Caco-2 (cell line): ENCODE data around the gene LRRC8C. TPM values are rescaled to one million over a fixed set of nuclear protein-coding genes. Genes with fewer than 3 reads are reported as not detected.

Experiments used
- BruUV-seq: library from RNA; stranded (reverse); fragments of 400-500 nt; replicated peaks from 2 replicates; lab custom pipeline; 2021; lab: Mats Ljungman, UMichigan
- CTCF ChIA-PET: fragments of 300-600 bp; sonication (Branson Sonifier 250); formaldehyde crosslinking; loops from one replicate; lab custom pipeline; 2022; ENCODE audit warnings: antibody characterized with exemption; lab: Charles Lee
- POLR2A ChIA-PET: fragments of 300-600 bp; sonication (Branson Sonifier 250); formaldehyde crosslinking; loops from one replicate; lab custom pipeline; 2022; ENCODE audit warnings: antibody characterized with exemption; lab: Charles Lee
- DNase-seq, 2 experiments: peaks; one replicate each; pipeline versions ENCODE4 v3.0.0 to v3.0.0-alpha.2; 2020 to 2022
- H3K27me3 ChIP-seq: replicated peaks from 2 replicates; pipeline ENCODE4 v1.6.0; 2011; ENCODE audit warnings: low read length; ENCODE audit not compliant: control insufficient read depth, insufficient read depth
- H3K36me3 ChIP-seq: 2 replicates; pipeline ENCODE4 v1.5.1; 2011; ENCODE audit warnings: low read length; ENCODE audit not compliant: control insufficient read depth, insufficient read depth
- H3K4me1 ChIP-seq: fragments of 250-450 bp; sonication (Bioruptor Pico); 2 replicates; pipeline ENCODE4 v1.5.1; 2020; ENCODE audit warnings: mild to moderate bottlenecking
- H3K4me3 ChIP-seq: 2 replicates; pipeline ENCODE4 v1.5.1; 2011; ENCODE audit warnings: low read depth, mild to moderate bottlenecking, control low read depth, low read length
- H3K9me3 ChIP-seq: fragments of 250-450 bp; sonication (Bioruptor Pico); 2 replicates; pipeline ENCODE4 v1.5.1; 2020; ENCODE audit warnings: mild to moderate bottlenecking, moderate library complexity
- H3K27ac Mint-ChIP-seq: one replicate; pipeline ENCODE4 v1.8.0; 2022; ENCODE audit warnings: mixed read lengths; ENCODE audit not compliant: unreplicated experiment
- H3K27me3 Mint-ChIP-seq: one replicate; pipeline ENCODE4 v1.8.0; 2022; ENCODE audit warnings: mixed read lengths; ENCODE audit not compliant: insufficient read depth, unreplicated experiment
- H3K36me3 Mint-ChIP-seq: one replicate; pipeline ENCODE4 v1.8.0; 2022; ENCODE audit warnings: mild to moderate bottlenecking, mixed read lengths; ENCODE audit not compliant: insufficient read depth, unreplicated experiment
- H3K4me1 Mint-ChIP-seq: one replicate; pipeline ENCODE4 v1.8.0; 2022; ENCODE audit warnings: low read depth, mixed read lengths; ENCODE audit not compliant: unreplicated experiment
- H3K4me3 Mint-ChIP-seq: one replicate; pipeline ENCODE4 v1.8.0; 2022; ENCODE audit warnings: mild to moderate bottlenecking, moderate library complexity, mixed read lengths; ENCODE audit not compliant: unreplicated experiment
- H3K9me3 Mint-ChIP-seq: one replicate; pipeline ENCODE4 v1.8.0; 2022; ENCODE audit warnings: mixed read lengths; ENCODE audit not compliant: unreplicated experiment
- CTCF ChIP-seq, 2 experiments: fragments of 200-600 bp in 1 of 2; IDR thresholded peaks; 1 replicate in 1 of 2; 2 replicates in 1 of 2; pipeline versions ENCODE4 v1.5.1 to v1.8.0; 2011 to 2022; ENCODE audit warnings: antibody characterized with exemption in 1 of 2, control low read depth in 1 of 2, inconsistent platforms in 1 of 2, low read depth in 1 of 2, low read length in 1 of 2, mild to moderate bottlenecking in 1 of 2, moderate library complexity in 1 of 2; ENCODE audit not compliant: insufficient read depth in 1 of 2, severe bottlenecking in 1 of 2, unreplicated experiment in 1 of 2
- intact Hi-C: fragments of 100-400 bp; cut with micrococcal nuclease; formaldehyde crosslinking; loops from one replicate; pipeline ENCODE4 v1.10.0; 2022; ENCODE audit not compliant: unreplicated experiment
- total RNA-seq: library from RNA; stranded (reverse); gene quantifications from 2 replicates; pipeline ENCODE4 v1.2.3, GENCODE V29; 2022

The LRRC8C gene
- total RNA-seq, 1 experiment from 2014 or later = 0.11 TPM

- POLR2A ChIA-PET = no interaction called here
- no peak overlapping the region for H3K4me3 Mint-ChIP-seq
- H3K27me3 ChIP-seq = no peaks in the 10 kb centered on the region
Measured at GRCh38 chr1:89727517-89728312, 94.8 kb downstream of the LRRC8C start.

GRCh38 chr1:89728381-89728780 is 95.5 kb downstream of the LRRC8C start:
- no peaks in the 10 kb centered on the region for H3K27me3 ChIP-seq
- DNase-seq = no peak
- intact Hi-C loops = no loop called here
- no peak for TF ChIP-seq CTCF (IDR thresholded peaks at IDR 0.05; ENCODE audit: insufficient read depth in 1 of 2, low read depth in 1 of 2, low read length in 1 of 2, severe bottlenecking in 1 of 2, unreplicated experiment in 1 of 2)
- BruUV-seq = no TSS peak
- Mint-ChIP-seq H3K36me3 (no peaks in the 10 kb centered on the region), H3K4me1 (no peaks in the 10 kb centered on the region), H3K27me3 (peaks cover 17% of the 10 kb centered on the region), H3K9me3 (no peaks in the 10 kb centered on the region), H3K27ac (no peak overlapping the region), H3K4me3 (no peak overlapping the region)
- ChIA-PET POLR2A (no interaction called here), CTCF (no interaction called here)
- H3K4me1 ChIP-seq = no peaks in the 10 kb centered on the region
- H3K4me3 ChIP-seq = no peak overlapping the region
- H3K36me3 ChIP-seq = no peaks in the 10 kb centered on the region
- H3K9me3 ChIP-seq = no peaks in the 10 kb centered on the region

More at GRCh38 chr1:89727517-89728312, 94.8 kb downstream of the LRRC8C start:
- H3K9me3 Mint-ChIP-seq = no peaks in the 10 kb centered on the region
- no peaks in the 10 kb centered on the region for H3K36me3 ChIP-seq
- peaks cover 19% of the 10 kb centered on the region for H3K27me3 Mint-ChIP-seq
- no peak for TF ChIP-seq CTCF (IDR thresholded peaks at IDR 0.05; ENCODE audit: insufficient read depth in 1 of 2, low read depth in 1 of 2, low read length in 1 of 2, severe bottlenecking in 1 of 2, unreplicated experiment in 1 of 2)
- no peaks in the 10 kb centered on the region for H3K4me1 Mint-ChIP-seq
- no TSS peak for BruUV-seq
- H3K4me3 ChIP-seq = no peak overlapping the region
- H3K27ac Mint-ChIP-seq = no peak overlapping the region
- H3K4me1 ChIP-seq = no peaks in the 10 kb centered on the region
- DNase-seq = no peak
- CTCF ChIA-PET = no interaction called here
- H3K9me3 ChIP-seq = no peaks in the 10 kb centered on the region
- H3K36me3 Mint-ChIP-seq = no peaks in the 10 kb centered on the region
- intact Hi-C loops = no loop called here

GRCh38 chr1:89732206-89732605 is 99.3 kb downstream of the LRRC8C start:
- ChIA-PET CTCF (no interaction called here), POLR2A (no interaction called here)
- Mint-ChIP-seq H3K27me3 (peaks cover 7% of the 10 kb centered on the region), H3K4me1 (no peaks in the 10 kb centered on the region), H3K9me3 (no peaks in the 10 kb centered on the region), H3K36me3 (no peaks in the 10 kb centered on the region), H3K4me3 (no peak overlapping the region), H3K27ac (no peak overlapping the region)
- intact Hi-C loops = no loop called here
- H3K4me1 ChIP-seq = no peaks in the 10 kb centered on the region
- no peak for DNase-seq
- no peaks in the 10 kb centered on the region for H3K9me3 ChIP-seq
- TF ChIP-seq CTCF (IDR thresholded peaks at IDR 0.05; ENCODE audit: insufficient read depth in 1 of 2, low read depth in 1 of 2, low read length in 1 of 2, severe bottlenecking in 1 of 2, unreplicated experiment in 1 of 2) = no peak
- no peaks in the 10 kb centered on the region for H3K27me3 ChIP-seq
- BruUV-seq = no TSS peak
- H3K36me3 ChIP-seq = no peaks in the 10 kb centered on the region
- H3K4me3 ChIP-seq = no peak overlapping the region
